Activated naive CD4-positive, alpha-beta T cell treated with anti-CD3 and anti-CD28 coated beads for 36 hours (primary cell): Measurements from ENCODE around the gene PDK1. TPM values are rescaled to one million over a fixed set of nuclear protein-coding genes. Genes with fewer than 3 reads are reported as not detected.
"Not testable (repeated sequence)": the region's sequence is repeated elsewhere in the genome, so short reads cannot be mapped to it uniquely, and the experiment has no call there.

ENCODE experiments used
- CTCF ChIA-PET: fragments of 350-600 bp; sonication (Branson Sonifier 250); formaldehyde crosslinking; loops from one replicate; lab custom pipeline; 2021; ENCODE audit warnings: antibody characterized with exemption; lab: Charles Lee
- DNase-seq: peaks from one replicate; pipeline ENCODE4 v3.0.0-alpha.2; 2020
- H3K27ac Mint-ChIP-seq: one replicate; pipeline ENCODE4 v1.8.0; 2021; ENCODE audit warnings: mild to moderate bottlenecking, mixed read lengths
- H3K27me3 Mint-ChIP-seq: one replicate; pipeline ENCODE4 v1.8.0; 2021; ENCODE audit warnings: low read depth, mixed read lengths
- H3K36me3 Mint-ChIP-seq: one replicate; pipeline ENCODE4 v1.8.0; 2021; ENCODE audit warnings: low read depth, mixed read lengths
- H3K4me1 Mint-ChIP-seq: one replicate; pipeline ENCODE4 v1.8.0; 2021; ENCODE audit warnings: low read depth, mixed read lengths
- H3K4me3 Mint-ChIP-seq: one replicate; pipeline ENCODE4 v1.8.0; 2021; ENCODE audit warnings: mild to moderate bottlenecking, moderate library complexity, mixed read lengths
- H3K9me3 Mint-ChIP-seq: one replicate; pipeline ENCODE4 v1.8.0; 2021; ENCODE audit warnings: mixed read lengths
- intact Hi-C: fragments of 100-400 bp; cut with micrococcal nuclease; formaldehyde crosslinking; loops from one replicate; pipeline ENCODE4 v1.15.1; 2023
- total RNA-seq, 2 experiments: library from RNA; stranded (reverse); gene quantifications; one replicate each; pipeline ENCODE4 v1.2.3, GENCODE V29; 2021

Gene PDK1
- total RNA-seq = 10 to 100 TPM; 31.9 to 35.3 TPM

DNA sequence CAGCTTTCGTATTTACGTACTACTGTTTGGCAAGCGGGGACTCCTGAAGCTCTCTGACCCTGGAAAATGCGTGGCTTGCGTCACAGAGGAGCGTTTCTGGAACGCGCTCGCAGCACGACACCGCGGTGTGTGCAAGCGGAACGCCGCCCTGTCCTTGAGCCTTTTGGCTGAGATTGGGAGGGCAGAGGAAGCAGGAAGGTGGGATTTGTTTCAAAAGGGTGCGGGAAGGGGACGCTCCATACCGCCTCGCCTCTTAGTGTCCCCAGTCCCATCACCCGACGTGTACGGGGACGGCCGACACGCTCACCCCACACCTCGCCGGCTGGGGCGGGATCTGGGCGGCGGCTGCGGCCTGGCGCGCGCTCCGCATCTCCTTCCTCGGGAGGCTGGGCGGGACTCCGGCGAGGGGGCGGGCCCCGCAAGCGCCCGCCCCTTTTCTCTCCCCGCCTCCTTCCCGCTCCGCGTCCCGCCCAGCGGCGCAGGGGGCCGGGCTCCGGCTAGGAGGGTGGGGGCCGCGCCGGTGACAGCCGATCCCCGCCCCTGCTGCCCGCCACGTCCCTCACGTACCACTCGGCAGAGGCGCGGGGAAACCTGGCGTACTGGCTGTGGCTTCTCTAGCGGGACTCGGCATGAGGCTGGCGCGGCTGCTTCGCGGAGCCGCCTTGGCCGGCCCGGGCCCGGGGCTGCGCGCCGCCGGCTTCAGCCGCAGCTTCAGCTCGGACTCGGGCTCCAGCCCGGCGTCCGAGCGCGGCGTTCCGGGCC, at the start of gene PDK1:
TSS of gene PDK1 (plus strand) at position 569 of the 762 bp plus-strand sequence. CDS start at position 630, 61 bp downstream.
- peaks cover 11% of the 10 kb centered on the region for H3K36me3 Mint-ChIP-seq
- peaks cover 53% of the 10 kb centered on the region for H3K4me1 Mint-ChIP-seq
- peak within 1 kb of the TSS; percentile 93 for H3K4me3 Mint-ChIP-seq
- DNase-seq = peak; percentile 90
- peak within 1 kb of the TSS; percentile 94 for H3K27ac Mint-ChIP-seq
- intact Hi-C loops = loop anchor here (1.0 to 10.0 kb wide), 13 partner anchors 19 to 1121 kb away; partner anchors contain the start of genes DCAF17, DLX2, DYNC1I2 and HAT1
- CTCF ChIA-PET = interaction anchor here (1.3 kb wide), 2 partner anchors 9 to 23 kb away, joined by 3 read pairs; no protein-coding TSS in a partner anchor
- H3K27me3 Mint-ChIP-seq = no peaks in the 10 kb centered on the region
- no peaks in the 10 kb centered on the region for H3K9me3 Mint-ChIP-seq

DNA sequence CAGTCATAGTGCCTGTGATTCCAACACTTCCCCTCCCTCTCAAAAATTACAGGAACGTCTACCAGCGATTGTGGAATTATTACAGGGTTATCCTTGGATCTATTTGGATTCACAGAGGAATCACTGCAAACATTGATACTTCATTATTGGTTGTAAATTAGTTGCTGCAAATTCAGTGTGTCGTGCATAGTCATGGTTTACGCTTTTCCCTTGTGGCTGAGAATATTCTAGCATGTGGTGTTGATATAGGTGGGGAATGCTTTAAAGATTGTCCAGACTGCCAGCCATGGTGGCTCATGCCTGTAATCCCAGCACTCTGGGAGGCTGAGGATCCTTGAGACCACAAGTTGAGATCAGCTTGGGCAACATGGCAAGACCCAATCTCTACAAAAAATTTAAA, 48.7 kb upstream of the PDK1 start:
- Mint-ChIP-seq H3K4me1 (peaks cover 34% of the 10 kb centered on the region), H3K4me3 (no peak overlapping the region), H3K27me3 (no peaks in the 10 kb centered on the region), H3K27ac (no peak overlapping the region), H3K9me3 (peaks cover 5% of the 10 kb centered on the region), H3K36me3 (peaks cover 31% of the 10 kb centered on the region)
- CTCF ChIA-PET = no interaction called here
- DNase-seq = no peak
- intact Hi-C loops = no loop called here

DNA sequence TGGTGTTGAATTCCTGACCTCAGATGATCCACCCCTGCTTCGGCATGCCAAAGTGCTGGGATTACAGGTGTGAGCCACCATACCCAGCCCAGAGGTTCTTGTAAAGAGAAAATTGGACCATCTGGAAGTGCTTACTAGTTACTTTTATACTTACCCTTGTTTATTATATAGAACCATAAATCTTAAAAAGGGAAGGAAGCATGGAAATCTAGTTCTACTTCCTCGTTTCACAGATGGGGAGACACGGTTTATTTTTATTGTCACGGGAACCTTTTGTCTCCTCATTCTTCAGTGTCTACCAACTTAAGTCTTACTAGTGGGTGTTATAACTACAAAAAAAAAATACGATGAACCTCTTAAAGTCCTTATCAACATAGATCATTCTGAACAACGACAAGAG, 45.8 kb upstream of the PDK1 start:
- Mint-ChIP-seq H3K36me3 (peaks cover 36% of the 10 kb centered on the region), H3K4me1 (peaks cover 23% of the 10 kb centered on the region), H3K4me3 (peak overlapping the region; percentile 58), H3K27ac (peak overlapping the region; percentile 66), H3K27me3 (no peaks in the 10 kb centered on the region), H3K9me3 (peaks cover 26% of the 10 kb centered on the region)
- CTCF ChIA-PET = interaction anchor here (0.6 kb wide), 1 partner anchor 28 kb away, joined by 3 read pairs; no protein-coding TSS in a partner anchor
- DNase-seq = no peak
- intact Hi-C loops = loop anchor here (5.0 kb wide), 1 partner anchor 47 kb away; the partner anchor contains the start of gene PDK1

DNA sequence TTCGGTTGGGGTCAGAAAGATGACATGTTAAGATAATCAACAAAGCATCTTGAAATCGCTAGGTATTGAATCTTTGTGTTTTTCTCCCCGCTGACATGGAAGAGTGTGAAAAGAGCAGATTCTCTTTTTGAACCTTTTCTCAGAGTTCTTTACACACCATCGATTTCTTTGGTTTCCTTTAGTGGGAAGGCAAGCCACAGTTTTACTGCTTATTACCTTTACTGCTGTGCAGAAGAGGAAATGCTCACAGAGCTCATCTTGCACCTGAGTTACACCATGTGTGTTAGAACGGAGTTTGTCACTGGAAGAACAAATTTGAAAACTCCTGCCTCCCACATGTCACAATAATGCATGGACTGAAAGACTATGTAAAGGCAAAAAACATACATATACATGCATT, 45.3 kb upstream of the PDK1 start:
- DNase-seq = no peak
- CTCF ChIA-PET = interaction anchor here (0.6 kb wide), 1 partner anchor 28 kb away, joined by 3 read pairs; no protein-coding TSS in a partner anchor
- peaks cover 23% of the 10 kb centered on the region for H3K4me1 Mint-ChIP-seq
- H3K27me3 Mint-ChIP-seq = no peaks in the 10 kb centered on the region
- peaks cover 26% of the 10 kb centered on the region for H3K9me3 Mint-ChIP-seq
- H3K36me3 Mint-ChIP-seq = peaks cover 32% of the 10 kb centered on the region
- H3K27ac Mint-ChIP-seq = peak overlapping the region; percentile 66
- intact Hi-C loops = loop anchor here (5.0 kb wide), 1 partner anchor 47 kb away; the partner anchor contains the start of gene PDK1
- peak overlapping the region; percentile 58 for H3K4me3 Mint-ChIP-seq

DNA sequence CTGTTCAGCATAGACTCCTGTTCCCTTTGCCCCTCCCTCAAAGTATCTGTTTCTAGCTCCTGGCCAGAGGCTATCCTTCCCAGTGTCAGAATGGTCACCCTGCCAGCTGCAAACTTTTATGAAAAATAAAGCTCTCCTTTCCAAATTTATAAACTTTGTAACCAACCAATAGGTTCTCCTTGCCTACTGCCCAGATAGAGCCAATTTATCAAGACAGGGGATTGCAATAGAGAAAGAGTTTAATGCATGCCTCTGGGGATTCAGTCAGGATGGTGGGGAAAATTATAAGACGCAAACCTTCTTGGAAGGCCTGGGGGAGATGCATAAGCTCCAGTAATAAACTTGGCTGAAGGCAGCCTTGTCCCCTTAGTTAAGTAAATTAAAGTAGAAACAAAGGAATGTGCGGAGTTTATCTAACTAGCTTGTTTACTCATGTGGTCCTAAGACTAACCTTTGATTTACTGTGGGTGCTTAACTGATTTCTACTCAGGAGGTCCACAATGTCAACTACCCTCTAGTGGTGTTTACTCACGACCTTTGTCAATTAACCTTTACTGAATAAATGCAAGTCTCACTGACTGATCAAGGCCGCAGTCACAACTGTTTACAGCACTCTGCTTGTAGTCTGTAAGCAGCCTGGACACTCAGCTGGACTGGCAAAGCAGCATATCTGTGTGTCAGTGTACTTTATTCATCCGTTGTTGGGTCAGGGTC, 42.9 kb upstream of the PDK1 start:
- peaks cover 22% of the 10 kb centered on the region for H3K36me3 Mint-ChIP-seq
- H3K9me3 Mint-ChIP-seq = peaks cover 26% of the 10 kb centered on the region
- H3K27ac Mint-ChIP-seq = no peak overlapping the region
- peaks cover 23% of the 10 kb centered on the region for H3K4me1 Mint-ChIP-seq
- no peak for DNase-seq
- CTCF ChIA-PET = interaction anchor here (0.6 kb wide), 1 partner anchor 133 kb away, joined by 5 read pairs; no protein-coding TSS in a partner anchor
- intact Hi-C loops = loop anchor here (5.0 kb wide), 1 partner anchor 44 kb away; the partner anchor contains the start of gene PDK1
- no peaks in the 10 kb centered on the region for H3K27me3 Mint-ChIP-seq
- no peak overlapping the region for H3K4me3 Mint-ChIP-seq

DNA sequence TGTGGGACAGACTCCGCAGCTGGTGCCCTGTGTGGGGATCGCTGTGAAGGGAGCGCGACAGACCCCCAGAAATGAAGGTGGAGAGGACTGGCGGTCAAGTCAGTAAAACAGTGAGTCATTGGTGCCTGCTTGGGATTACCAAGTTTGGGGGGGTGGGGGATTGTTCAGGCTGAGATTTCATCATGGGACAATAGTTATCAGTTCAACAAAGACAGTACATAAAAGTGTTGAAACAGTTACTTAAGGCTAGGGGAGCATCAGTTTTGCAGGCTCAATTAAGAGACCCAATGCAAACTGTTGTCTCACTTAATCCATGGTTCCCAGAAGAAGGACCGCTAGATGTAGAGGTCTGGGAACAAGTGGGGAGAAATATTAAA, 42.4 kb upstream of the PDK1 start:
- Mint-ChIP-seq H3K27ac (no peak overlapping the region), H3K4me3 (no peak overlapping the region), H3K4me1 (peaks cover 19% of the 10 kb centered on the region), H3K27me3 (no peaks in the 10 kb centered on the region), H3K9me3 (peaks cover 26% of the 10 kb centered on the region), H3K36me3 (peaks cover 19% of the 10 kb centered on the region)
- intact Hi-C loops = loop anchor here (5.0 kb wide), 1 partner anchor 44 kb away; the partner anchor contains the start of gene PDK1
- CTCF ChIA-PET = no interaction called here
- no peak for DNase-seq

DNA sequence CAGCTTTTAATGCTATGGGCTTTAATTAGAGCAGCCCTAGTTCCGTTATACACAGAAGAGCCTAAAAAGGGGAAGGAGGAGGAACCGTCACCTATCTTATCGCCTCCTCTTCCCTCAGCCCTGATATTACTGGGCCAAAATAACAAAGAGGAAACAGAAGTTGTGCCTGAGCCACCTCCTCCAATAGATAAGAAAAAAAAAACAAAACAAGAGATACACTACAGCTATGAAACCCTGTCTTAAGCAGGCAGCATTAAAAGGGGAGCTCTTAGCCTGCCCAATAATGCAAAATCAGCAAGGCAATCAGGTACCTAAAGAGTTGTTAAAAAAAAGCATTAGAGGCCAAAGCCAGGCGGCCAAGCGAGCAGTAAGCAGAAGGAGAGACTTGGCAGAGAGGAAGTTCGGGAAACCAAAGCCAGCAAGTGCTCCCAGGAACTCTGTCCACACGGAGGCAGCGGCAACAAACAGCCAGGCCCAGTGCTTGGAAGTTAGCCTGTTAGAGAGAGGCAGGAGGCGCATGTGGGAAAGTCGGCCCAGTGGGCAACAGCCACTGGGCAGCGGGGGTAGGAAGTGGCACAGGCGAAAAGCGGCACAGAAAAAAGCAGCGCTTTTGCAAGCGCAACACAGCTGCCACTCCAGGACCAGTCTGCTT, 41.8 kb upstream of the PDK1 start:
- H3K36me3 Mint-ChIP-seq = peaks cover 19% of the 10 kb centered on the region
- CTCF ChIA-PET = interaction anchor here (0.6 kb wide), 1 partner anchor 20 kb away, joined by 5 read pairs; no protein-coding TSS in a partner anchor
- DNase-seq = no peak
- peaks cover 16% of the 10 kb centered on the region for H3K4me1 Mint-ChIP-seq
- intact Hi-C loops = loop anchor here (5.0 kb wide), 1 partner anchor 43 kb away; the partner anchor contains the start of gene PDK1
- H3K4me3 Mint-ChIP-seq = no peak overlapping the region
- H3K27ac Mint-ChIP-seq = no peak overlapping the region
- peaks cover 26% of the 10 kb centered on the region for H3K9me3 Mint-ChIP-seq
- H3K27me3 Mint-ChIP-seq = no peaks in the 10 kb centered on the region

DNA sequence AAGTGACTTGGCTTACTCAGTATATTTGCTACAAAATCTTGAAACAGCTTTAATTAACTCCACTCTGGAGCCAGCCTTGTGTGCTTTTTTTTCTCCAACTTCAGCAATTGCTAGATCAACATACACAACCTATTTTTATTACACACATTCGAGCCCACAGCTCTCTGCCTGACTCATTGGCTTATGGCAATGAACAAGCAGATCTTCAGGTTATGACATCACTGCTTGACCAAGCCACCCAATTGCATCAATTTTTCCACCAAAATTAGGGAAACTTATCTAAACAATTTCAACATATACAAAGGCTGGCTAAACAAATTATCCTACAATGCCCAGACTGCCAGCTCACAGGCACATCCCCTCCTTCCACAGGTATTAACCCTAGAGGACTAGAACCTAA, 39.6 kb upstream of the PDK1 start:
- H3K4me1 Mint-ChIP-seq = peaks cover 4% of the 10 kb centered on the region
- H3K9me3 Mint-ChIP-seq = peaks cover 40% of the 10 kb centered on the region
- CTCF ChIA-PET = no interaction called here
- intact Hi-C loops = no loop called here
- H3K36me3 Mint-ChIP-seq = peaks cover 24% of the 10 kb centered on the region
- no peak overlapping the region for H3K4me3 Mint-ChIP-seq
- no peaks in the 10 kb centered on the region for H3K27me3 Mint-ChIP-seq
- no peak for DNase-seq
- H3K27ac Mint-ChIP-seq = no peak overlapping the region

DNA sequence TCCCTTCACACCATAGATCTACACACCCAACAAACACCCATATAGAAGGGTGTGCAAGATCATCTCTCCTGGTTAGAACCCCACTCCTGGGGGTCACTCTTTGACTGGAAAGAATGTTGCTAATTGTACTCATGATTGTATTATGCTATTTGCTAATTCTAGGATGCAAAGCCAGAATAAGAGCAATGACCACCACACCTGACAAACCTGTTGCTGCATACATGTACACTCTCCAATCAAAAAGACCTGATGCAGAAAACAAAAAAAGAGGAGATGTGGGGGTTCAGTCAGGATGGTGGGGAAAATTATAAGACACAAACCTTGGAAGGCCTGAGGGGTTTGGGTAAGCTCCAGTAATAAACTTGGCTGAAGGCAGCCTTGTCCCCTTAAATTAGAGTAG, 36.9 kb upstream of the PDK1 start:
- Mint-ChIP-seq H3K36me3 (peaks cover 10% of the 10 kb centered on the region), H3K27me3 (no peaks in the 10 kb centered on the region), H3K4me3 (no peak overlapping the region), H3K9me3 (peaks cover 20% of the 10 kb centered on the region), H3K27ac (no peak overlapping the region), H3K4me1 (no peaks in the 10 kb centered on the region)
- CTCF ChIA-PET = no interaction called here
- no peak for DNase-seq
- intact Hi-C loops = no loop called here

DNA sequence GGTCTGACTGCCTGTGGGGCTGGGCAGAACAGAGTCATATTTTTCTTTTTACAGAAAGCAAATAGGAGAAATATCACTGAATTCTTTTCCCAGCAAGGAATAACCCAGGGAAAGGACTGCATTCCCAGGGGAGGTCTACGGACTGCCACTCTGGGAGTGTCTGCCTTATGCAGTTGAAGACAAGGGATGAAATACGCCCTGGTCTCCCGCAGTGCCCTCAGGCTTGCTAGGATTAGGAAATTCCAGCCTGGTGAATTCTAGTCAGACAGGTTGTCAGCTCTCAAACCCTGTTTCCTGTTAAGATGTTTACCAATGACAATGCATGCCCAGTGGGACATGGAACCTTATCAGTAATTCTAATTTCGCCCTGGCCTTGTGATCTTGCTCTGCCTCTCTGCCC, 30.3 kb upstream of the PDK1 start:
- H3K27ac Mint-ChIP-seq = no peak overlapping the region
- intact Hi-C loops = no loop called here

DNA sequence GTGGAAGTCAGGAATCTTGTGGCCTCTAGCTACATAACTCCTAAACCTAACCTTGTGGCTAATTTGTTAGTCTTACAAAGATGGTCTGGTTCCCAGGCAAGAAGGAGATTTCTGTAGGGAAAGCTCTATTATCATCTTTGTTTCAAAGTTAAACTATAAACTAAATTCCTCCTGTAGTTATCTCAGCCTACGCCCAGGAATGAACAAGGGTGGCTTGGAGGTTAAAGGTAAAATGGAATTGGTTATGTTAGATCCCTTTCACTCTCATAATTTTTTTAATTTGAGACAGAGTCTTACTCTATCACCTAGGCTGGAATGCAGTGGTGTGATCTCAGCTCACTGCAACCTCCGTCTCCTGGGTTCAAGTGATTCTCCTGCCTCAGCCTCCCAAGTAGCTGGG, 24.6 kb upstream of the PDK1 start:
- Mint-ChIP-seq H3K4me1 (peaks cover 1% of the 10 kb centered on the region), H3K4me3 (no peak overlapping the region), H3K27me3 (no peaks in the 10 kb centered on the region), H3K9me3 (peaks cover 32% of the 10 kb centered on the region), H3K36me3 (peaks cover 35% of the 10 kb centered on the region), H3K27ac (no peak overlapping the region)
- no peak for DNase-seq
- CTCF ChIA-PET = interaction anchor here (0.6 kb wide), 1 partner anchor 9 kb away, joined by 5 read pairs; no protein-coding TSS in a partner anchor
- intact Hi-C loops = no loop called here

More for the DNA sequence above, 30.3 kb upstream of the PDK1 start:
- no peaks in the 10 kb centered on the region for H3K27me3 Mint-ChIP-seq
- DNase-seq = no peak
- H3K4me3 Mint-ChIP-seq = no peak overlapping the region
- peaks cover 16% of the 10 kb centered on the region for H3K36me3 Mint-ChIP-seq
- CTCF ChIA-PET = no interaction called here
- H3K9me3 Mint-ChIP-seq = peaks cover 28% of the 10 kb centered on the region
- no peaks in the 10 kb centered on the region for H3K4me1 Mint-ChIP-seq

DNA sequence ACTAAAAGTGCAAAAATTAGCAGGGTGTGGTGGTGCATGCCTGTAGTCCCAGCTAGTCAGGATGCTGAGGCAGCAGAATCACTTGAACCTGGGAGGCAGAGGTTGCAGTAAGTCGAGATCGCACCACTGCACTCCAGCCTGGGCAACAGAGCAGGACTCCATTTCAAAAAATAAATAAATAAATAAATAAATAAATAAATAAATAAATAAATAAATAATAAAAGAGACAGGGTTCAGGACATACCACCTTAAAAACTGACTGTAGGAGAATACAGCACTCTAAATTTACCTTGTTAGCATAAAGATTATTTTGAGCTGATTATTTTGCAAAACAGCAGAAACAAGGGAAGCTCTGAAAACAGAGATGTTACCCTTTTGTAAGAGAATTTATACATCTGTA, 23.4 kb upstream of the PDK1 start:
- H3K36me3 Mint-ChIP-seq = peaks cover 39% of the 10 kb centered on the region

More for the DNA sequence above, 23.4 kb upstream of the PDK1 start:
- intact Hi-C loops, H3K4me1 Mint-ChIP-seq, H3K27ac Mint-ChIP-seq, H3K4me3 Mint-ChIP-seq, H3K27me3 Mint-ChIP-seq, DNase-seq: not testable (repeated sequence)
- H3K9me3 Mint-ChIP-seq = peaks cover 25% of the 10 kb centered on the region
- CTCF ChIA-PET = interaction anchor here (0.7 to 1.2 kb wide), 2 partner anchors 23 to 254 kb away, joined by 3 read pairs; no protein-coding TSS in a partner anchor
